Fibroblast of lung (primary cell): ENCODE results near the gene SIK3. TPM values are rescaled to one million over a fixed set of nuclear protein-coding genes. Genes with fewer than 3 reads are reported as not detected.

Source experiments
- DNase-seq, 2 donors: peaks; one replicate each; pipeline versions ENCODE4 v3.0.0 to v3.0.0-alpha.2; 2010; ENCODE audit warnings: low read depth in 2 of 2
- H2AFZ ChIP-seq: 2 replicates; pipeline ENCODE4 v1.5.1; 2012; ENCODE audit warnings: low read length, control low read depth, inconsistent platforms
- H3K27ac ChIP-seq: 2 replicates; pipeline ENCODE4 v1.5.1; 2011; ENCODE audit warnings: low read length, control low read depth; ENCODE audit not compliant: insufficient read depth
- H3K27me3 ChIP-seq: 2 replicates; pipeline ENCODE4 v1.5.1; 2011; ENCODE audit warnings: mild to moderate bottlenecking, low read length; ENCODE audit not compliant: control insufficient read depth, insufficient read depth
- H3K36me3 ChIP-seq: 2 replicates; pipeline ENCODE4 v1.5.1; 2011; ENCODE audit warnings: low read length; ENCODE audit not compliant: control insufficient read depth, insufficient read depth
- H3K4me1 ChIP-seq: 2 replicates; pipeline ENCODE4 v1.5.1; 2011; ENCODE audit warnings: low read length; ENCODE audit not compliant: control insufficient read depth, insufficient read depth; ENCODE audit errors: extremely low read depth
- H3K4me2 ChIP-seq: 2 replicates; pipeline ENCODE4 v1.5.1; 2011; ENCODE audit warnings: low read length, control low read depth; ENCODE audit not compliant: insufficient read depth; ENCODE audit errors: extremely low read depth
- H3K4me3 ChIP-seq, 4 experiments: fragments of 200-600 bp in 1 of 4; sonication (generic) in 1 of 4; replicated peaks in 1 of 4; 2 replicates each; pipeline ENCODE4 v1.5.1; 2011 to 2016; ENCODE audit warnings: low read length in 4 of 4, low read depth in 3 of 4, mild to moderate bottlenecking in 3 of 4, control low read depth in 2 of 4, inconsistent platforms in 1 of 4, mixed read lengths in 1 of 4; ENCODE audit not compliant: insufficient read depth in 1 of 4; ENCODE audit errors: control extremely low read depth in 1 of 4
- H3K79me2 ChIP-seq: 2 replicates; pipeline ENCODE4 v1.5.1; 2012; ENCODE audit warnings: mild to moderate bottlenecking, low read length, inconsistent platforms; ENCODE audit not compliant: control insufficient read depth, insufficient read depth
- H3K9ac ChIP-seq: 2 replicates; pipeline ENCODE4 v1.5.1; 2011; ENCODE audit warnings: mild to moderate bottlenecking, low read length, control low read depth; ENCODE audit not compliant: insufficient read depth
- H3K9me3 ChIP-seq: 2 replicates; pipeline ENCODE4 v1.5.1; 2012; ENCODE audit warnings: low read depth, low read length; ENCODE audit not compliant: control insufficient read depth, insufficient read depth
- H4K20me1 ChIP-seq: 2 replicates; pipeline ENCODE4 v1.5.1; 2011; ENCODE audit warnings: low read length; ENCODE audit not compliant: control insufficient read depth, insufficient read depth; ENCODE audit errors: extremely low read depth
- CTCF ChIP-seq, 2 donors: IDR thresholded peaks in 1 of 2; conservative IDR thresholded peaks in 1 of 2; 1 replicate in 1 of 2; 2 replicates in 1 of 2; pipeline ENCODE4 v1.5.1; 2011 to 2012; ENCODE audit warnings: low read length in 2 of 2, control low read depth in 1 of 2, inconsistent platforms in 1 of 2, low read depth in 1 of 2, mild to moderate bottlenecking in 1 of 2
- EZH2 ChIP-seq: IDR thresholded peaks from 2 replicates; pipeline ENCODE4 v1.5.1; 2012; ENCODE audit warnings: low read length, control low read depth, mild to moderate bottlenecking; ENCODE audit errors: missing control alignments
- polyA plus RNA-seq, 2 donors: library from polyadenylated mRNA; depleted of rRNA in 1 of 2; stranded (reverse) in 1 of 2; unstranded in 1 of 2; fragments of >200 nt; gene quantifications; 2 replicates each; pipeline ENCODE4 v1.2.1, GENCODE V29; 2011 to 2012; ENCODE audit warnings: missing spikeins in 1 of 2
- total RNA-seq: library from RNA; depleted of rRNA; stranded (reverse); fragments of >200 nt; gene quantifications from 2 replicates; pipeline ENCODE4 v1.2.1, GENCODE V29; 2014

The SIK3 gene
- total and polyA plus RNA-seq, 2 donors (not counting 1 experiment from before 2014, with no cell fraction given), result 7.1 to 22.8 TPM

- Histone ChIP-seq H3K79me2 (peaks cover 8% of the 10 kb centered on the region), H3K4me1 (no peaks in the 10 kb centered on the region), H3K27ac (no peak overlapping the region), H4K20me1 (no peaks in the 10 kb centered on the region), H3K4me3 (no peak overlapping the region), H3K4me2 (no peak overlapping the region), H2AFZ (no peak overlapping the region), H3K9ac (no peak overlapping the region), H3K9me3 (no peaks in the 10 kb centered on the region), H3K36me3 (no peaks in the 10 kb centered on the region), H3K27me3 (no peaks in the 10 kb centered on the region)
- no peak for TF ChIP-seq EZH2
- TF ChIP-seq CTCF (conservative IDR thresholded peaks at IDR 0.05 in 1 of 2, IDR thresholded peaks at IDR 0.05 in 1 of 2; ENCODE audit: low read depth in 1 of 2, low read length in 2 of 2), result no peak
- DNase-seq, result no peak
Observed at GRCh38 chr11:117016747-117017146, 81.5 kb downstream of the SIK3 start.

- H3K9ac ChIP-seq, result no peak overlapping the region
- no peaks in the 10 kb centered on the region for H3K36me3 ChIP-seq
- H2AFZ ChIP-seq, result no peak overlapping the region
- TF ChIP-seq CTCF (conservative IDR thresholded peaks at IDR 0.05 in 1 of 2, IDR thresholded peaks at IDR 0.05 in 1 of 2; ENCODE audit: low read depth in 1 of 2, low read length in 2 of 2) (no peak), EZH2 (no peak)
- H3K4me1 ChIP-seq, result peaks cover 2% of the 10 kb centered on the region
- H3K4me3 ChIP-seq, result no peak overlapping the region
- no peaks in the 10 kb centered on the region for H3K9me3 ChIP-seq
- H3K27me3 ChIP-seq, result no peaks in the 10 kb centered on the region
- H3K79me2 ChIP-seq, result peaks cover 7% of the 10 kb centered on the region
- H4K20me1 ChIP-seq, result no peaks in the 10 kb centered on the region
- no peak for DNase-seq
- no peak overlapping the region for H3K4me2 ChIP-seq
- no peak overlapping the region for H3K27ac ChIP-seq
Observed at GRCh38 chr11:117016246-117016645, 82.0 kb downstream of the SIK3 start.

GRCh38 chr11:117011541-117011898 is 86.7 kb downstream of the SIK3 start:
- Histone ChIP-seq H3K79me2 (peaks cover 5% of the 10 kb centered on the region), H3K9ac (no peak overlapping the region), H3K9me3 (no peaks in the 10 kb centered on the region), H3K27me3 (no peaks in the 10 kb centered on the region), H3K27ac (peak overlapping the region; percentile 67), H3K36me3 (no peaks in the 10 kb centered on the region), H3K4me1 (peaks cover 2% of the 10 kb centered on the region), H4K20me1 (no peaks in the 10 kb centered on the region), H2AFZ (no peak overlapping the region), H3K4me3 (no peak overlapping the region), H3K4me2 (no peak overlapping the region)
- no peak for DNase-seq
- no peak for TF ChIP-seq CTCF (conservative IDR thresholded peaks at IDR 0.05 in 1 of 2, IDR thresholded peaks at IDR 0.05 in 1 of 2; ENCODE audit: low read depth in 1 of 2, low read length in 2 of 2)
- TF ChIP-seq EZH2, result no peak
